Activated CD4-positive, alpha-beta T cell treated with anti-CD3 and anti-CD28 coated beads, Interleukin-2, amount 10 ng/mL, durations not matched to agents 7 days and 5 days (primary cell): Measurements from ENCODE around the gene PCDH9. TPM values are rescaled to one million over a fixed set of nuclear protein-coding genes. Genes with fewer than 3 reads are reported as not detected.
"Not testable (repeated sequence)": the region's sequence is repeated elsewhere in the genome, so short reads cannot be mapped to it uniquely, and the experiment has no call there.

Experiments used
- CTCF ChIA-PET: fragments of 350-600 bp; sonication (Branson Sonifier 250); formaldehyde crosslinking; loops from one replicate; lab custom pipeline; 2021; ENCODE audit warnings: antibody characterized with exemption; lab: Charles Lee
- POLR2A ChIA-PET: fragments of 350-600 bp; sonication (Branson Sonifier 250); formaldehyde crosslinking; loops from one replicate; lab custom pipeline; 2021; ENCODE audit warnings: antibody characterized with exemption; lab: Charles Lee
- DNase-seq: peaks from one replicate; pipeline ENCODE4 v3.0.0-alpha.2; 2020
- H3K27ac Mint-ChIP-seq: one replicate; pipeline ENCODE4 v1.8.0; 2021; ENCODE audit warnings: mild to moderate bottlenecking, moderate library complexity, mixed read lengths
- H3K27me3 Mint-ChIP-seq: one replicate; pipeline ENCODE4 v1.8.0; 2021; ENCODE audit warnings: mixed read lengths
- H3K36me3 Mint-ChIP-seq: one replicate; pipeline ENCODE4 v1.8.0; 2021; ENCODE audit warnings: low read depth, mixed read lengths
- H3K4me1 Mint-ChIP-seq: one replicate; pipeline ENCODE4 v1.8.0; 2021; ENCODE audit warnings: mixed read lengths
- H3K4me3 Mint-ChIP-seq: one replicate; pipeline ENCODE4 v1.8.0; 2021; ENCODE audit warnings: mild to moderate bottlenecking, moderate library complexity, mixed read lengths
- H3K9me3 Mint-ChIP-seq: one replicate; pipeline ENCODE4 v1.8.0; 2021; ENCODE audit warnings: mixed read lengths
- total RNA-seq, 2 experiments: library from RNA; stranded (reverse); gene quantifications; one replicate each; pipeline ENCODE4 v1.2.3, GENCODE V29; 2021

PCDH9 gene
- total RNA-seq, 2 experiments from 2014 or later: 0.25 to 0.30 TPM

DNA sequence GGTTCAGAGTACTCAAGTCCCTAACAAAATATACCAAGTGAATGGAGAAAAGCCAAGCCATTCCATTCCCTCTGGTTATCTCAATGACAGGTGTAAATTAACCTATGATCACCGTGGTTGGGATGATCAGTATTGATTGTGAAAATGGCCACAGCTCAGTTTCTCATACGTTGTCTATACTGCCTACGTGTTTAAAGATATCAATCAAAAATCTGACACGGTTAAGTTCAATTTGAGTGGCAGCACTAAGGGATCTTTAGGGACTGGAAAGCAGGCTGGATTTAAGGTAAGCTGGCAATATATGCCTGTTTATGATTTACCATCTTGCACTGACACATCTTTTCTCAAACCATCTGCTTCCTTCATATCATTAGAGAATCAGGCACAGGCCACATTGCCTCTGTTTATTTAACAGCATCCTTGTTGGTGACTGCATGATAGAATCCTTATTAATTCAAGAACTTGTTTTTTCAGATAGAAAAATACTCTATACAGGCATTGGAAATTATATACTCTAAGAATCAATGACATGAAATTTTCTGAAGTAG, 907.9 kb downstream of the PCDH9 start:
- ChIA-PET CTCF (no interaction called here), POLR2A (no interaction called here)
- DNase-seq: no peak
- Mint-ChIP-seq H3K27ac (no peak overlapping the region), H3K9me3 (no peaks in the 10 kb centered on the region), H3K4me1 (no peaks in the 10 kb centered on the region), H3K27me3 (no peaks in the 10 kb centered on the region), H3K4me3 (no peak overlapping the region), H3K36me3 (no peaks in the 10 kb centered on the region)

DNA sequence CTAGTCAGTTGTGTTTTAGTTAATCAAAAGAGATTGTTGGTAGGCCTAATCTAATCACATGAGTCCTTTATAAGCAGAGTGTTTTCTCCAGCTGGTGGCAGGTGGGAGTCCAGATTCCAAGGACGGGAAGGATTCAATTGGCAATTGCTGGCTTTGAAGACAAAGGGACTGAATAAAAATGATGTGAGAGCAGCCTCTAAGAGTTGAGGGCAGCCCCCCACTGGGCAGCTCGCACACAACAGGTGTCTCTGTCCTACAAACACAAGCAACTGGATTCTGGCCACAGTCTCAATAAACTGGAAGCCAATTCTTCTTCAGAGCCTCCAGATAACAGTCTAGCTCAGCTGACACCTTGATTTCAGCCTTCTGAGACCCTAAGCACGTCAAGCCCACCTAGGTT, 915.2 kb downstream of the PCDH9 start:
- Mint-ChIP-seq H3K9me3 (no peaks in the 10 kb centered on the region), H3K4me1 (no peaks in the 10 kb centered on the region), H3K4me3 (no peak overlapping the region), H3K27ac (no peak overlapping the region), H3K36me3 (no peaks in the 10 kb centered on the region), H3K27me3 (no peaks in the 10 kb centered on the region)
- CTCF ChIA-PET: no interaction called here
- no peak for DNase-seq
- POLR2A ChIA-PET: no interaction called here

DNA sequence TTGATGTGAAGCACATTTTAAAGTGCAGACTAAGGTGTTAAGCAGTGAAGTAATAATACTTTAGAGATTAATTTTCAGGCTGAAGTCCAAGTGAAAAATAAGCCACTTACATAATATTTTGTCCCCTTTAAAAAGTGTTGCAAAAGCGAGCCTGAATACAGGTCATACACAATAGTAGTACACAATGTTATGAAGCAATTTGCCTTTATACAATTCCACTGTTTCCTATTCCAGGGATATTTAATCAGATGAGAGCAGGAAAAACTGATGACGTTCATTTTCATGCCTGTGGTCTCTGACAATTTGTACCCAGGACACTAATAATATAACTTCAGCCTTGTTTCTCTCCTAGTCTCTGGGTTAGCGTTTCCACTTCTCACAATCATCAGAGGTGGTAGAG, 916.7 kb downstream of the PCDH9 start:
- no peaks in the 10 kb centered on the region for H3K27me3 Mint-ChIP-seq
- no peak overlapping the region for H3K27ac Mint-ChIP-seq
- no peaks in the 10 kb centered on the region for H3K9me3 Mint-ChIP-seq
- no peak overlapping the region for H3K4me3 Mint-ChIP-seq
- no peaks in the 10 kb centered on the region for H3K4me1 Mint-ChIP-seq
- CTCF ChIA-PET: no interaction called here
- no peaks in the 10 kb centered on the region for H3K36me3 Mint-ChIP-seq
- DNase-seq: no peak
- POLR2A ChIA-PET: no interaction called here

DNA sequence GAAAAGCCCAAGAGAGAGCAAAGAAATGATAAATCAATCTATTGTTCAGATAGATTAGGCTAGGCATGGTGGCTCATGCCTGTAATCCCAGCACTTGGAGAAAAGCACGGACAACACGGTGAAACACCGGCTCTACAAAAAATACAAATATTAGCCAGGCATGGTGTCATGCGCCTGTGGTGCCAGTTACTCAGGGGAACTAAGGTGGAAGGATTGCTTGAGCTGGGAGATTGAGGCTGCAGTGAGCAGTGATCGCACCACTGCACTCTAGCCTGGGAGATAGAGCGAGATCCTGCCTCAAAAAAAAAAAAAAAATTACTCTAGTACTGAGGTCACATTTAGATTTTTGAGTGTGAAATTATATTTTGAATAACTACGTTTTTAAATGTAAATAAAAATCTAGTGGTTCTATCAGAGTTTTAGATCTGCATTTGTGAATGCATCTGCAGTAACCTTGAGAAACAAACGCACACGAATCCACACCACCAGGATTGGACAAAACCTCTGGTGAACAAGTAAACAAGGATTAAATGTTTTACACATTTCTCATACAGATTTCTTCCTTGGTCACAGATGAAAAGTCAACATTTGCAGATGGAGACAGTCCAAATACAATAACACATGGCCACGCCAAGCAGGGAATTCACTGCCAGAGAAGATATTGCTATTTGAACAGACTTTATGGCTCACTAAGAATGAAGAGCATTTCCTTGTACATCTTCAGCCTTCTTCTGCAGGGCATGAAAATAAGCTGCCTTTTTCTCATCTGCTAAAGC, 917.6 kb downstream of the PCDH9 start:
- H3K36me3 Mint-ChIP-seq: no peaks in the 10 kb centered on the region
- no peak overlapping the region for H3K4me3 Mint-ChIP-seq
- no peaks in the 10 kb centered on the region for H3K4me1 Mint-ChIP-seq
- DNase-seq: no peak
- no peaks in the 10 kb centered on the region for H3K9me3 Mint-ChIP-seq
- POLR2A ChIA-PET: no interaction called here
- CTCF ChIA-PET: no interaction called here
- no peak overlapping the region for H3K27ac Mint-ChIP-seq
- H3K27me3 Mint-ChIP-seq: no peaks in the 10 kb centered on the region

DNA sequence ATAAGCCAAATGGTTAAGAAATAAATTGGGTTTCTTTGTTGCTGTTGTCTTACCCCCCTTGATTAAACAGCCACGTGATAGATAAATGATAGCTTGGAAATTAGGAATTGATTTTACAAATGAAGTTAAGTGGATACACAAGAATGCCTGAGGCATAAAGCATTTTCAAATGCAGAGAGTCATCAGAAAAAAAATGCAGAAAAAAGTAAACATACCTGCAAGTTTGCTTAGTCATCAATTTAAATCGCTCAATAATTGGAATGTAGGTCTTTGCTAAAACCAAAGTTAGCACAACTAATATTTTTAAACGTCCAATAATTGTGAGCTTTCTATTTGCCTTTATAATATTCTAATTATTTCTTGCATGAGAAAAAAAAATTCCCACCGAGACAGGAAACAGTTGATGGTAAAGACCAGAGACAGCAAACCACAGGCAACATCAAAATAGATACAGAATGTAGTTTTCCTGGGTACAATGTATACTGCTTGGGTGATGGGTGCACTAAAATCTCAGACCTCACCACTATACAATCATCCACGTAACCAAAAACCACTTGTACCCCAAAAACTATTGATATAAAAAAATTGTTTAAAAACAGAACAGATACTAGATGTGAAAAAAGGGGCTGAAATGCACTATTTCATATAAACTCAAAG, 924.0 kb downstream of the PCDH9 start:
- DNase-seq: no peak
- Mint-ChIP-seq H3K27ac (no peak overlapping the region), H3K36me3 (no peaks in the 10 kb centered on the region), H3K4me3 (no peak overlapping the region), H3K27me3 (no peaks in the 10 kb centered on the region), H3K9me3 (no peaks in the 10 kb centered on the region), H3K4me1 (no peaks in the 10 kb centered on the region)
- ChIA-PET POLR2A (no interaction called here), CTCF (no interaction called here)

DNA sequence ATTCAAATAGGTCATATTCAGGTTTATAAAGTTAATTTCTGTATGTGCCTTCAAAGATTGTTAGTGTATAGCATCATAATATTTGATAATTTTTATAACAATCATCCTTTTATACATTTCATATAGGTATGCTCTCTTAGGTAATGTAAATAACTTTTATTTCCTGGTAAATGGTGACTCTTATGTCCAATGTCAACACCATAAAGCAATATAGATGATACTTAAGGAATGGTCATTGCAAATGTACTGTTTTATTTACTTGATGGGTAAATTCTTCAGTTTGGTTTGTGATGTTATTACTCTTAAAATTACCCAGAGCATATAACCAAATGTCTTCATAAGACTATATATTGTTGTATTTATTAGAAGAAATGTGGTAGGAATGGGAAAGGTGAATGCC, 928.7 kb downstream of the PCDH9 start:
- Mint-ChIP-seq H3K9me3 (peaks cover 2% of the 10 kb centered on the region), H3K27me3 (no peaks in the 10 kb centered on the region), H3K4me1 (no peaks in the 10 kb centered on the region), H3K36me3 (no peaks in the 10 kb centered on the region), H3K27ac (no peak overlapping the region), H3K4me3 (no peak overlapping the region)
- ChIA-PET CTCF (no interaction called here), POLR2A (no interaction called here)
- no peak for DNase-seq

DNA sequence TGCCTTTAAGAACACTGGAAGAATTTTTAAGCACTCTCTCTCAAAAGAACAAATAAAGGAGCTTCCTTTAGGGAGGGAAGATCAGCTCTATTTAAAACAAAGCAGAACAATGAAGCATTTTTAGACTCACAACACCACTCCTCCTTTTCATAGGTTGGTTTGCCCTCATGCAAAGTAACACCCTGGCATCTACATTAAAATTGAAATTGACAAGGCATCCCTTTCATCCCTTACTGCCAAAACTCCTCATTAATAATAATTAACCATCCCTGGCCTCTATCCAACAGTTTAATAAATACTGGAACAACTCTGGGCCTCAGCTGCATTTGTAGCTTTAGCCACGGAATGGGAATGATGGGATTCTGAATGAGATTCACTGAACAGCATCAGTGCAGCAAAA, 929.1 kb downstream of the PCDH9 start:
- H3K27ac Mint-ChIP-seq: no peak overlapping the region
- no peak overlapping the region for H3K4me3 Mint-ChIP-seq
- no peaks in the 10 kb centered on the region for H3K36me3 Mint-ChIP-seq
- no peaks in the 10 kb centered on the region for H3K27me3 Mint-ChIP-seq
- ChIA-PET POLR2A (no interaction called here), CTCF (no interaction called here)
- no peak for DNase-seq
- H3K9me3 Mint-ChIP-seq: peaks cover 5% of the 10 kb centered on the region
- H3K4me1 Mint-ChIP-seq: no peaks in the 10 kb centered on the region

DNA sequence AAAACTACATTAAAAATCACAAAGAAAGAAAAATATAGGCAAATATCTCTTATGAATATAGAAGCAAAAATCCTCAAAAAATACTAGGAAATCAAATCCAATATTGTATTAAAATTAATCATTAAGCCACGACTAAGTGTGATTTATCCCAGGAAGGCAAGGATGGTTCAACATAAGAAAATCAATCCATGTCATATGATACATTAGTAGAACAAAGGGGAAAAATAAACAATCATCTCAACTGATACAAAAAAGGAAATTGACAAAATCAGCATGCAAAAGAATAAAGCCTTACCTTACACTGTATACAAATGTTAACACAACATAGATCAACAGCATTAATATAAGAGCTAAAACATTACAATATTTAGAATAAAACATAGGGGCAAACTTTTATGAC, 933.3 kb downstream of the PCDH9 start:
- Mint-ChIP-seq H3K27ac (no peak overlapping the region), H3K9me3 (peaks cover 8% of the 10 kb centered on the region), H3K4me3 (no peak overlapping the region), H3K36me3 (no peaks in the 10 kb centered on the region), H3K4me1 (no peaks in the 10 kb centered on the region), H3K27me3 (no peaks in the 10 kb centered on the region)
- ChIA-PET CTCF (no interaction called here), POLR2A (no interaction called here)
- DNase-seq: no peak

DNA sequence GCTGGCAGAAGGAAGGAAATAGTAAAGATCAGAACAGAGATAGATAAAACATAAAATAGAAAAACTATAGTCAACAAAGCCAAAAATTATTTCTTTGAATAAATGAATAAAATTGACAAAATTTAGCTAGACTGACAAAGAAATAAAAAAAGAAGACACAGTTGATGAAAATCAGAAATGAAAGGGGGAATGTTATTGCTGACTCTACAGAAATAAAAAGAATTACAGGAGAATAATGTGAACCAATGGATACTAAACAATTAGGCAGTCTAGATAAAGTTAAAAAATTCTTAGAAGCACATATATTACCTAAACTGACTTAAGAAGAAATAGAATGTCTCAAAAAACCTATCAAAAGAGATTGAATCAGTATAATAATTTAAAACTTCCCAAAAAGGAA, 933.8 kb downstream of the PCDH9 start:
- H3K4me3 Mint-ChIP-seq: no peak overlapping the region
- CTCF ChIA-PET: no interaction called here
- no peaks in the 10 kb centered on the region for H3K36me3 Mint-ChIP-seq
- no peaks in the 10 kb centered on the region for H3K4me1 Mint-ChIP-seq
- H3K9me3 Mint-ChIP-seq: peaks cover 8% of the 10 kb centered on the region
- POLR2A ChIA-PET: no interaction called here
- no peak overlapping the region for H3K27ac Mint-ChIP-seq
- no peaks in the 10 kb centered on the region for H3K27me3 Mint-ChIP-seq
- no peak for DNase-seq

DNA sequence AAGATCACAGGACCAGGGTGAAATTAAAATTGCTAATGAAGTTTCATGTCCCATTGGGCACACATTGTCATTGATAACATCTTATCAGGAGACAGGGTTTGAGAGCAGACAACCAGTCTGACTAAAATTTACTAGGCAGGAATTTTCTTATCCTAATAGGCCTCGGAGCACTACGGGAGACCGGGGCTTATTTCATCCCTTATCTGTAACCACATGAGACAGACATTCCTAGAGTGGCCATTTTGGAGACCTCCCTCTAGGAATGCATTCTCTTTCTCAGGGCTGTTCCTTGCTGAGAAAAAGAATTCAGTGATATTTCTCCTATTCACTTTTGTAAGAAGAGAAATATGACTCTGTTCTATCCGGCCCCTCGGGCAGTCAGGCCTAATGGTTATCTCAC, 943.3 kb downstream of the PCDH9 start:
- CTCF ChIA-PET, H3K27me3 Mint-ChIP-seq, H3K27ac Mint-ChIP-seq, H3K4me1 Mint-ChIP-seq, H3K36me3 Mint-ChIP-seq, H3K4me3 Mint-ChIP-seq, DNase-seq, POLR2A ChIA-PET: not testable (repeated sequence)
- peaks cover 15% of the 10 kb centered on the region for H3K9me3 Mint-ChIP-seq

DNA sequence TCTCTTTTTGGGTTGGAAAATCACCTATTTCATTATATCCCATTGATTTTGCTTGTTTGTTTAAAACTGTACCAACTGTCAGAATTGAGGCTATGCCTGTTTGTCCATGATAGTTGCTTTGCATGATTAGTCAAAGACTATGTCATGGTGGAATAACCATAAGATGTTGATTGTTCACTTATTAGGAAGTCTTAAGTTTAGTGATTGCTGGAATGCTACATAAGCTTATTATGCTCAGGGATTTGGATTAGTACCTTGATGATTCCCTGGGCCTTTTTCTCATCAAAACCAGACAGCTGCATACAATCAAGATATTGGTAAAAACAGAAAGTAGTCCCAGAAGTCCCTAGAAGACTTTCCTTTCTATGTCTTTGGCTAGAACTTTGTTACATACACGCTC, 954.7 kb downstream of the PCDH9 start:
- no peaks in the 10 kb centered on the region for H3K27me3 Mint-ChIP-seq
- no peak overlapping the region for H3K4me3 Mint-ChIP-seq
- peaks cover 2% of the 10 kb centered on the region for H3K9me3 Mint-ChIP-seq
- no peak overlapping the region for H3K27ac Mint-ChIP-seq
- DNase-seq: no peak
- POLR2A ChIA-PET: no interaction called here
- H3K4me1 Mint-ChIP-seq: no peaks in the 10 kb centered on the region
- CTCF ChIA-PET: no interaction called here
- H3K36me3 Mint-ChIP-seq: no peaks in the 10 kb centered on the region

DNA sequence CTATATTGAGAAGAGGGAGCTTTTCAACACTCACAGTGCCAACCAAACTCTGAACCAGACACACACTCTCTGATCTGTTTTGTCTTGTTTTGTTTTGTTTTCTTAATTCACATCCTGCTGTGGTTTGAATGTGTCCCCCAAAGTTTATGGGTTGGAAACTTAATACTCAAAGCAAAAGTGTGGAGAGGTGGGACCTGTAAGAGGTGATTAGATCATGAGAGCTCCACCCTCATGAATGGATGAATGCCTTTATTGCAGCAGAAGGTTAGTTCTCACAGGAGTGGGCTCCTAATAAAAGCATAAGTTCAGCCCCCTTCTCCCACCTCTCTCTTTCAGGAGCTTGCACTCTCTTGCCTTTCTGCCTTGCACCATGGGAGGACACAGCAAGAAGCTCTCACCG, 957.1 kb downstream of the PCDH9 start:
- H3K4me3 Mint-ChIP-seq: no peak overlapping the region
- ChIA-PET CTCF (no interaction called here), POLR2A (no interaction called here)
- H3K4me1 Mint-ChIP-seq: no peaks in the 10 kb centered on the region
- no peak overlapping the region for H3K27ac Mint-ChIP-seq
- H3K27me3 Mint-ChIP-seq: no peaks in the 10 kb centered on the region
- no peak for DNase-seq
- peaks cover 2% of the 10 kb centered on the region for H3K9me3 Mint-ChIP-seq
- H3K36me3 Mint-ChIP-seq: no peaks in the 10 kb centered on the region

DNA sequence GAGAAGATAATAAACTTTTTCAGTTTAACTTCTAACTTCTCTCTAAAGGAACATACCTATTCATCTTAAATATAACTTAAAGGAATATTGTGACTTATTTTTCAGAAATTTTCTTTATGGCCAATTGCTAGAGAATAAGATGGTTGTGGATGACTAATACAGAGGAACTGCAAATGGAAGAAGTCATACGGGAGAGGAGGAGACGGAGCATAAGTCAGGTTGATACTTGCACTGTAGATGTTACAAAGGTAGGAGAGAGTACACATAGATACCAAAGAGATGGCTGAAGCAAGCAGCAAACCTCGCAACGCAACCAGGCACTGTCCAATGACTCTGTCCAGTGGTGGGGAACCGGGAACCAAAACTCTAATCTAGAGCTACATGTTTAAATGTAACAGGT, 963.4 kb downstream of the PCDH9 start:
- no peaks in the 10 kb centered on the region for H3K4me1 Mint-ChIP-seq
- H3K4me3 Mint-ChIP-seq: no peak overlapping the region
- H3K27ac Mint-ChIP-seq: no peak overlapping the region
- ChIA-PET POLR2A (no interaction called here), CTCF (no interaction called here)
- no peaks in the 10 kb centered on the region for H3K9me3 Mint-ChIP-seq
- no peaks in the 10 kb centered on the region for H3K36me3 Mint-ChIP-seq
- no peak for DNase-seq
- H3K27me3 Mint-ChIP-seq: no peaks in the 10 kb centered on the region
